Fibroblast of the aortic adventitia (primary cell): Measurements from ENCODE around the gene PEX6. TPM values are rescaled to one million over a fixed set of nuclear protein-coding genes. Genes with fewer than 3 reads are reported as not detected.
"Not testable (repeated sequence)": the region's sequence is repeated elsewhere in the genome, so short reads cannot be mapped to it uniquely, and the experiment has no call there.

ENCODE experiments used
- DNase-seq: peaks from one replicate; pipeline ENCODE4 v3.0.0-alpha.2; 2010; ENCODE audit warnings: low read depth
- H3K4me3 ChIP-seq: 2 replicates; pipeline ENCODE4 v1.5.1; 2011; ENCODE audit warnings: low read depth, mild to moderate bottlenecking, control low read depth, low read length, moderate library complexity
- CTCF ChIP-seq: IDR thresholded peaks from 2 replicates; pipeline ENCODE4 v1.5.1; 2011; ENCODE audit warnings: mild to moderate bottlenecking, low read length, control low read depth, inconsistent platforms; ENCODE audit not compliant: insufficient read depth
- total RNA-seq: library from RNA; depleted of rRNA; stranded (reverse); fragments of >200 nt; gene quantifications from 2 replicates; pipeline ENCODE4 v1.2.3, GENCODE V29; 2012; ENCODE audit warnings: low replicate concordance

PEX6 gene
- total RNA-seq, 1 donor, result 19.3 TPM

- H3K4me3 ChIP-seq, result no peak overlapping the region
- no peak for DNase-seq
- no peak for TF ChIP-seq CTCF
These were observed 36.5 kb downstream of the PEX6 start for GRCh38 chr6:42942444-42942843.

GRCh38 chr6:42941356-42941755 is 37.6 kb downstream of the PEX6 start:
- not testable (repeated sequence) for H3K4me3 ChIP-seq, DNase-seq

- no peak for DNase-seq
- no peak for TF ChIP-seq CTCF
- no peak overlapping the region for H3K4me3 ChIP-seq
These were observed 38.4 kb downstream of the PEX6 start for GRCh38 chr6:42940493-42941045.

GRCh38 chr6:42939810-42940167 is 39.2 kb downstream of the PEX6 start:
- H3K4me3 ChIP-seq, result no peak overlapping the region
- no peak for TF ChIP-seq CTCF
- DNase-seq, result no peak

GRCh38 chr6:42938987-42939809 is 39.8 kb downstream of the PEX6 start:
- TF ChIP-seq CTCF, result no peak
- H3K4me3 ChIP-seq, result no peak overlapping the region
- DNase-seq, result no peak

- H3K4me3 ChIP-seq, result no peak overlapping the region
- no peak for DNase-seq
- TF ChIP-seq CTCF, result no peak
These were observed 40.6 kb downstream of the PEX6 start for GRCh38 chr6:42938428-42938796.

GRCh38 chr6:42937548-42938427 is 41.2 kb downstream of the PEX6 start:
- no peak overlapping the region for H3K4me3 ChIP-seq
- DNase-seq, result no peak
- TF ChIP-seq CTCF, result no peak
